HG02943 (cell line): Measurements from ENCODE around the gene HSH2D.

Source experiments
- ATAC-seq: cut with Tn5 transposase; IDR thresholded peaks from one replicate; pipeline ENCODE4 v1.9.1; 2021; ENCODE audit warnings: mild to moderate bottlenecking, low read depth, moderate library complexity; ENCODE audit not compliant: unreplicated experiment

The HSH2D gene

DNA sequence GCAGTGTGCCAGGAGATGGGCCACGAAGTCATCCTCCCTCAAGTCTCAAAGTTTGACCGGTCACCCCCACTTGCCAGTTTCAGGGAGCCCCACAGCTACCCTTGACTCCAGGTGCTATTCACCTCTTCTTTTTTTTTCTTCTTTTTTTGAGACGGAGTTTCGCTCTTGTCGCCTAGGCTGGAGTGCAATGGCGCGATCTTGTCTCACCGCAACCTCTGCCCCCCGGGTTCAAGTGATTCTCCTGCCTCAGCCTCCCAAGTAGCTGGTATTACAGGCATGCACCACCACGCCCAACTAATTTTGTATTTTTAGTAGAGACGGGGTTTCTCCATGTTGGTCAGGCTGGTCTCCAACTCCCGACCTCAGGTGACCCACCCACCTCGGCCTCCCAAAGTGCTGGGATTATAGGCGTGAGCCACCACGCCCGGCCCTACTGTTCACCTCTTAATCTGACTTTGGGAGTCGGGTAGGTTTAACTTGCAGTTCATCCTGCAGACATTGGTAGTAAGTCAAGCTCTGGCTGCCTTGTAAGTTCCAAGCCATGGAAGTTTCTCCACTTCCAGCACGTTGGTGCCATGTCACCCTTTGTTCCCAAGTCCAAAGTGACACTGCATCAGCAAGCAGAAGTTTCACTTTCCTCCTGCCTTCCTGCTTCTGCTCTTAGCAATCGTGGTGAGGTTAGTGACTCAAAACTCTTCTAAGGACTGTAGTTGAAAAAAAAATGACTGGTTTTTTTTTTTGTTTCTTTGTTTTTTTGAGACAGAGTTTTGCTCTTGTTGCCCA is 24.2 kb upstream of the HSH2D start:
- peak; percentile 2 for ATAC-seq

- ATAC-seq = no peak
These were observed 22.3 kb upstream of the HSH2D start for GRCh38 chr19:16121141-16121540.

DNA sequence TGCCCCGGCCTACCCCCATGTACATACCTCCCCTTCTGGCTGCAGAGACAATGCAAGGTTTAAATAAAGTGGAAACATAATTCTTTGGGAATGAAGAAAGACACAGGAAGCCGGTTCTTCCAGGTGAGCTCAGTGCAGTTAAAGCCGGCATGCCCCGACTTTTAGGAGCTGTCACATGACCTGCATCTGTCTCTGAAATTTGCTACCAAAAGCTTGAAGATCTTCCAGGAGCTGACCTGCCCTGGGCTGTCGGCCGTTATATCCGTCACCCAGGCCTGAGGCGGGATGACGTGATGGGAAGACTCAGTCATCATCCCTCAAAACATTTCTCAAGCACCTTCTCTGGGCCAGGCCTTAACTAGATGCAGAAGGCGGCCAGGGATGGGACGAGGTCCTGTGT is 21.5 kb upstream of the HSH2D start:
- ATAC-seq = no peak

- no peak for ATAC-seq
These were observed 18.5 kb upstream of the HSH2D start for GRCh38 chr19:16124953-16125352.

DNA sequence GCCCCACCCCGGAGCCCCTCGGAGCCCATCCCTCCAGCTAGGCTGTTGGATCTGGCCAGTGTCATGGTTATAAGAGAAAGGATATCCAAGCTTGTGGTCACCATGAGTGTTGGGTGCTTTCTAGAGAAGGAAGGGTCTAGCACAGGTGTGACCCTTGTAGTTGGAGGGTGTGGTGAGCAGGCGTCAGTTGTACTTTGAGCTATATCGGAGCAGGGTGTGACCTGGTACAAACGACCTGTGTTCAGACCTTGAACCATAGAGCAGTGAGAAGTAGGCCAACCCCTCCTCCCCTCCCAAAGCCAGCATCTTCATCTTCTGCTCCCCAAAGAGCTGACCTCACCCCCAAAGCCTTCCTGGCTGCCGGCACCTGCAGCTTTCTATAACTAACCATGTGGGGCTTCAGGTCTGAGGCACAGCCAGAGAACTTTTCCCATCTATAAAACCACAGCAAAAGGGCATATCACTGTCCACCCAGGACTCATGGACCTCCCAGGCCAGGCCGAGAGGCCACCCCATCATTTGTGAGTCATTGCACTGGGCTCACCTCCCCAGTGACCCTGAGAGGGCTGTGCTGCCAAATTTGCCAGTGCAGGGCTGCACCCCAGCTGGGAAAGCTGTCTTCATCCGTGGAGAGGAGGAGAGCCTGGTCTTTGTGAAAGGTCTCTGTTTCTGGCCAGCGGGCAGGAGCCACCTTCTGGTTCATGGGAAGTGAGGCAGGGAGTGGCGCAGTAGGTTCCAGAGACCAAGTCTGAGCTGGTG is 17.6 kb upstream of the HSH2D start:
- no peak for ATAC-seq

- no peak for ATAC-seq
These were observed 16.4 kb upstream of the HSH2D start for GRCh38 chr19:16127080-16127479.

DNA sequence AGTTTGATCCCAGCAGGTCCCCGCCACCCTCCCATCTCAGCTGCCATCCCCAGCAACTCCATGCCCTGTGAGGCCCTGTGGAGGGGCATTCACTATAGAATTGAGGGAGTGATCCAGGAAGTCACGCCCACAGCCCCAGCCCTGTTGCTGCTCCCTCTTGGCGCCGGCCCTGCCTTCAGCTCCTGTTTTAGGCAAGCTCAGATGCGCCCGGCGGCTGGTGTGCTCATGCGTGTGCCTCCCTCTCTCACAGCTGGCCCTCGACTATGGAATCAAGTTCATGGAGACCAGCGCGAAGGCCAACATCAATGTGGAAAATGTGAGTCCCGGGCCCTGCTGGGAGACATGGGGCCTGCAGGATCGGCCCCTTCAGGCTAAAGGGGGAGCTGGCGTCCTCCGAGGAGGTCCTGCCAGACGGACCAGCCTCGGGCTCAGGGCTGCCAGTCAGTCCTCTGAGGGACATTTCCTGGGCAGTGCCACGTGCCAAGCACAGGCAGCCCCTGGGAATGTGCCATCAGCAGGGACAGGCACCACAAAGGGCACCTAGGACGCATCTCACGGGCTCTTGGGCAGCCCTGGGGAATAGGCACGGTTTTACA is 15.6 kb upstream of the HSH2D start:
- ATAC-seq = no peak

- no peak for ATAC-seq
These were observed 11.8 kb upstream of the HSH2D start for GRCh38 chr19:16131648-16132047.

GRCh38 chr19:16133818-16134217 is 9.7 kb upstream of the HSH2D start:
- no peak for ATAC-seq

DNA sequence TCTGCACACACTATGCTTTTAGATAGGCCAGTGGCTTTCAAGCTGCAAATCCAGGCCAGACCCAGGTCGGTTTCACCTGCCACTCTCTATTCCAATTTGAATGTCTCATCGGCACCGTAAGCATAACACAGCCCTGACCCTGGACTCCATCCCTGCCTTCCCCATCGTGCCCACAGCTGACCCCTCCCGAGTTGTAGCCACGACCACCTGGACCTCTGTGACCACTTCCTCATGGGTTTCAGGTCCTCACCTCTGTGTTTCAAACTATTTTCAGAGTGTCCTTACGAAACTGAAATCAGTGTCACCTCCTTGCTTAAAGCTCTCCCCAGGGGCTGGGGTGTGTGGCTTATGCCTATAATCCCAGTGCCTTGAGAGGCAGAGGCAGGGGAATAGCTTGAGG is 9.0 kb upstream of the HSH2D start:
- ATAC-seq = no peak

DNA sequence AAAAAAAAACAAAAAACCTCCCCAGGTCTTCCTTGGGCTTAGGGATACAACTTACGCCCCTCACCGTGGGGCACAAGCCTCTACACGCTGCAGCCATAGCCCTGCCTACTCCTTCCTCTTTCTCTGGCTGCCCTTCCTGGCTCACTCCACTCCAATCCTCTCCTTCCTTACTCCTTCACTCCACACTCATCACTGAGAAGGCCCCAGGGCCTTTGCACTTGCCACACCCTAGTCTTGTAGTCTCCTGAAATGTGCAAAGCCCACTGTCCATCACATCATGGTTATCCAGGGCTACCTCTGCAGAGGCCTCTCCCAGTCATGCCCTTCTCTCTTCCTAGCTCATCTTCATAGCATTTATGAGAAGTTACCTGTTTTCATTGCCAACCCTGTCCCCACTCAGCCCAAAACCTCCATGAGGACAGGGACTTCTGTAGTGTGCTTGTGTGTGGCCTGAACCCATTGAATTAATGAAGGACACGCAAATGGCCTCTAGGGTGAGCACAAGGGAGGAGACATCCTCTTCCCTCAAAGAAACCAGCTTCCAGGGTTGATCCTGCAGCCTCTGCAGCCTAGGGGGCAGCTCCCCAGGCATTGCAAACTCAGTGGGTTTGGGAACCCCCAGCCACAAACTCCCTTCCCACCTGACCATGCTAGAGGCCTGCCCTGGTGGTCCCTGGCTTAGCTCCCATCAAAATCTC is 7.9 kb upstream of the HSH2D start:
- ATAC-seq = no peak

- ATAC-seq = no peak
These were observed 7.1 kb upstream of the HSH2D start for GRCh38 chr19:16136185-16136999.

- no peak for ATAC-seq
These were observed 3.7 kb upstream of the HSH2D start for GRCh38 chr19:16139752-16140151.

- ATAC-seq = no peak
These were observed 2.4 kb upstream of the HSH2D start for GRCh38 chr19:16141043-16141442.

DNA sequence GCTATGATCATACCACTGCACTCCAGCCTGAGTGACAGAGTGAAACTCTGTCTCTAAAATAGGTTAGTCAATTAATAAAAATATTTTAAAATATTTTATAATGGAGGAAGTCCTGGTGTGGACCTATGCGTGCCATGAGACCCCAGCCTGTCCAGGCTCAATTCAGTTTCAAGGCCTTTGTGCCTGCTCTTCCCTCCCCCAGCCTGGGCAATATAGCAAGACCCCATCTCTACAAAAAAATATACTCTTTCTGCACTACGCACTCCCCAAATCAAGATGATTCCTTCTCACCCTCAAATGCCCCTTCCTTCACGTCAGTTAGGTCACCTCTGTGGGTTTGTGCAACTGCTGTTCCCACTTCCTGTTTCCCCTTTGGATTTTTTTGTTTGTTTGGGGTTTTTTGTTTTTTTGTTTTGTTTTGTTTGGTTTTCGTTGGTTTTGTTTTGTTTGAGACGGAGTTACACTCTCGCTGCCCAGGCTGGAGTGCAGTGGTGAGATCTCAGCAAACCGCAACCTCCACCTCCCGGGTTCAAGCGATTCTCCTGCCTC is 1.4 kb upstream of the HSH2D start:
- no peak for ATAC-seq

DNA sequence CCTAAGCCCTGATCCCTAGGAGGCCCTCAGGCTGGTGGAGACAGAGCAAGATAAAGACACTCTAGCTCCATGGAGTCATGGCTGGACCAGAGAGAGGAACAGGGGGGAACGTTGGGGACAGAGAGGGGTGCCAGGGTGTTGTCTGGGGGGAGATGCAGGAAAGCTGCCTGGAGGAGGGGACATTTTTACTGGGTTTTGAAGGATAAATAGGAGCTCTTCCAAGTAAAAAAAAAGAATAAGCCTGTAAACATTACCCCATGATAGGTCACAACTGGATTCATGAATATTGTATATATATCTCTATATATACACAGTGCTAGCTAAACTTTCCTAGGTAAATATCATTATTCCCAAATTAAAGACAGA is 714 bp downstream of the HSH2D start:
- no peak for ATAC-seq

DNA sequence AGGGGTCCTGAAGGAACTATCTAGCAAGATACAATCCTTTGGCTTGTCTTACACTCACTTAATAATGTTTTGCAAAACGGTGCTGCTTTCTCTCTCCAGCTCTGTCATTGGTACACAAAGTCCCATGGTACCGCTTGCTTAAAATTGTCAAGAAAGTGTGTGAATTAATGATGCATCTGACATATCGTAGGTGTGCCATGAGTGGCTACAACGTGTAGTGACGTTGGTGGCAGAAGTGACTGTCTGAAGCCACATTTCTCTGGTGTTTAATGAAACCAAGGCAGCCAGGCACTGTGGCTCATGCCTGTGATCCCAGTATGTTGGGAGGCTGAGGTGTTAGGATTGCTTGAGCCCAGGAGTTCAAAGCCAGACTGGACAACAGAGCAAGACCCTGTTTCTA is 2.6 kb downstream of the HSH2D start:
- ATAC-seq = no peak

DNA sequence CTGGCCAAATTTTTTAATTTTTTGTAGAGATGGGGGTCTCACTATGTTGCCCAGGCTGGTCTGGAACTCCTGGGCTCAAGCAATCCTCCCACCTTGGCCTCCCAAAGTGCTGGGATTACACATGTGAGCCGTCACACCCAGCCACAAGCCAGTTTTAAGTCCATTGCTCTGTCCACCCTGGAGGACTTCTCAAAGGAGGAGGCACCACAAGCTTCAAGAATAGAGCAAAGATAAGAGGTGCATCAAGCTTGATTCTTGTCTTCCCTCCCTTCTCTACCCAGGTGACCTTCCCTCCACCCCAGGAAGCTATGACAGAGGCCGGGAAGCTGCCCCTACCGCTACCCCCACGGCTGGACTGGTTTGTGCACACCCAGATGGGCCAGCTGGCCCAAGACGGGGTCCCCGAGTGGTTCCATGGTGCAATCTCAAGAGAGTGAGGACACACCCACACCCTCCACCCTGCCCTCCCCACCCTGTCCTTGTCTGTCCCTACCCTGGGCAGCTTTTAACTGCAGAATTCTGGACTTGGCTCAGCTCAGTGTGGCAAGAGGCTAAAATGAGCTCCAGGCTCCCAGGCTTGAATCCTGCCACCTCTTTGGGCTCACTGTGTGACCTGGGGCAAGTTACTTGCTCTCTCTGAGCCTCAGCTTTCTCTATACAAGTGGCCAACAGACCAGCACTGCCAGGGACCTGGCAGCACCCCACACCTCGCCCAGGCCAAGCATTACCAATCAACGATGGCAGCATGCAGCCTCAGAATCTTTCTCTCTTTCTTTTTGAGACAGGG is 5.2 kb downstream of the HSH2D start:
- no peak for ATAC-seq
